DOHH2 (cell line): ENCODE measurements around the gene TAPT1.

ENCODE experiments used
- H3F3A ChIP-seq: fragments of 200-600 bp; sonication (generic), shearing (Covaris generic); 2 replicates; pipeline ENCODE4 v1.6.0; 2016; ENCODE audit warnings: antibody characterized with exemption, mild to moderate bottlenecking; ENCODE audit not compliant: control insufficient read depth, insufficient read depth
- H3K27ac ChIP-seq: fragments of 200-600 bp; sonication (generic); 2 replicates; pipeline ENCODE4 v1.5.1; 2014; ENCODE audit warnings: low read depth, mild to moderate bottlenecking, low read length, moderate library complexity
- H3K27me3 ChIP-seq: fragments of 200-600 bp; sonication (generic); 2 replicates; pipeline ENCODE4 v1.6.1; 2014; ENCODE audit warnings: mild to moderate bottlenecking, low read length, mixed read lengths; ENCODE audit not compliant: control insufficient read depth
- H3K36me3 ChIP-seq: fragments of 200-600 bp; sonication (generic); 2 replicates; pipeline ENCODE4 v1.6.1; 2014; ENCODE audit warnings: mild to moderate bottlenecking, low read length, moderate library complexity, mixed read lengths; ENCODE audit not compliant: control insufficient read depth
- H3K4me1 ChIP-seq: fragments of 200-600 bp; sonication (generic); 2 replicates; pipeline ENCODE4 v1.6.1; 2014; ENCODE audit warnings: mild to moderate bottlenecking, low read length, mixed read lengths; ENCODE audit not compliant: control insufficient read depth
- H3K4me2 ChIP-seq: fragments of 200-600 bp; sonication (generic); 2 replicates; pipeline ENCODE4 v1.6.0; 2014; ENCODE audit warnings: mild to moderate bottlenecking, low read length, moderate library complexity
- H3K4me3 ChIP-seq: fragments of 200-600 bp; sonication (generic); 2 replicates; pipeline ENCODE4 v1.5.1; 2014; ENCODE audit warnings: mild to moderate bottlenecking, low read length, mixed read lengths
- H3K79me2 ChIP-seq: fragments of 200-600 bp; sonication (generic); 2 replicates; pipeline ENCODE4 v1.6.1; 2014; ENCODE audit warnings: mild to moderate bottlenecking, low read length, mixed read lengths; ENCODE audit not compliant: control insufficient read depth
- H3K9me2 ChIP-seq: fragments of 200-600 bp; sonication (generic); replicated peaks from 2 replicates; pipeline ENCODE4 v1.6.1; 2014; ENCODE audit warnings: mild to moderate bottlenecking, low read length, mixed read lengths; ENCODE audit not compliant: control insufficient read depth
- H3K9me3 ChIP-seq: fragments of 200-600 bp; sonication (generic); 2 replicates; pipeline ENCODE4 v1.6.1; 2014; ENCODE audit warnings: antibody characterized with exemption, low read length, mixed read lengths; ENCODE audit not compliant: control insufficient read depth, insufficient read depth
- H4K20me1 ChIP-seq: fragments of 200-600 bp; sonication (generic); 2 replicates; pipeline ENCODE4 v1.6.0; 2014; ENCODE audit warnings: low read depth, mild to moderate bottlenecking, antibody characterized with exemption, low read length, moderate library complexity; ENCODE audit not compliant: control insufficient read depth, insufficient read depth
- CTCF ChIP-seq: fragments of 200-600 bp; sonication (generic); IDR thresholded peaks from one replicate; pipeline ENCODE4 v1.5.1; 2014; ENCODE audit warnings: antibody characterized with exemption, mild to moderate bottlenecking, low read depth, low read length; ENCODE audit not compliant: poor library complexity, severe bottlenecking
- EZH2phosphoT487 ChIP-seq: fragments of 200-600 bp; sonication (generic); IDR thresholded peaks from 2 replicates; pipeline ENCODE4 v1.6.1; 2017; ENCODE audit warnings: borderline replicate concordance, mild to moderate bottlenecking, antibody characterized with exemption, low read length, moderate library complexity, mixed read lengths

TAPT1 gene

GRCh38 chr4:16239086-16239485 is 12.8 kb upstream of the TAPT1 start:
- no peaks in the 10 kb centered on the region for H3K27me3 ChIP-seq

GRCh38 chr4:16238327-16238726 is 12.1 kb upstream of the TAPT1 start:
- Histone ChIP-seq H3F3A (peaks cover 6% of the 10 kb centered on the region; the same call in 1 of the 2 replicates), H3K4me3 (no peak overlapping the region), H4K20me1 (no peaks in the 10 kb centered on the region), H3K4me2 (no peak overlapping the region), H3K9me3 (no peaks in the 10 kb centered on the region), H3K36me3 (no peaks in the 10 kb centered on the region), H3K27me3 (no peaks in the 10 kb centered on the region), H3K9me2 (no peaks in the 10 kb centered on the region), H3K79me2 (peaks cover 2% of the 10 kb centered on the region; the same call in 1 of the 2 replicates), H3K27ac (no peak overlapping the region), H3K4me1 (peaks cover 40% of the 10 kb centered on the region)
- TF ChIP-seq EZH2phosphoT487 (no peak), CTCF (no peak)

More at GRCh38 chr4:16239086-16239485, 12.8 kb upstream of the TAPT1 start:
- H3K9me2 ChIP-seq = no peaks in the 10 kb centered on the region
- H3K9me3 ChIP-seq = no peaks in the 10 kb centered on the region
- H3K36me3 ChIP-seq = no peaks in the 10 kb centered on the region
- peaks cover 2% of the 10 kb centered on the region; the same call in 1 of the 2 replicates for H3K79me2 ChIP-seq
- TF ChIP-seq CTCF (no peak), EZH2phosphoT487 (no peak)
- no peak overlapping the region for H3K27ac ChIP-seq
- H3K4me1 ChIP-seq = peaks cover 33% of the 10 kb centered on the region
- no peak overlapping the region for H3K4me2 ChIP-seq
- H3K4me3 ChIP-seq = no peak overlapping the region
- no peaks in the 10 kb centered on the region for H4K20me1 ChIP-seq
- H3F3A ChIP-seq = peaks cover 2% of the 10 kb centered on the region; the same call in 1 of the 2 replicates

- no peaks in the 10 kb centered on the region for H3K9me3 ChIP-seq
- peaks cover 2% of the 10 kb centered on the region; the same call in 1 of the 2 replicates for H3K79me2 ChIP-seq
- no peak overlapping the region for H3K4me3 ChIP-seq
- TF ChIP-seq EZH2phosphoT487 (no peak), CTCF (no peak)
- H3K36me3 ChIP-seq = no peaks in the 10 kb centered on the region
- no peak overlapping the region for H3K4me2 ChIP-seq
- no peaks in the 10 kb centered on the region for H4K20me1 ChIP-seq
- H3K4me1 ChIP-seq = peaks cover 46% of the 10 kb centered on the region
- H3K9me2 ChIP-seq = no peaks in the 10 kb centered on the region
- no peaks in the 10 kb centered on the region for H3K27me3 ChIP-seq
- H3F3A ChIP-seq = peaks cover 8% of the 10 kb centered on the region; the same call in 1 of the 2 replicates
- no peak overlapping the region for H3K27ac ChIP-seq
Observed at GRCh38 chr4:16237715-16238114, 11.4 kb upstream of the TAPT1 start.
